BE2C (cell line): ENCODE measurements around the gene ABCD3.

Experiments used
- DNase-seq: peaks from one replicate; pipeline ENCODE4 v3.0.0-alpha.2; 2020
- H3K27me3 ChIP-seq: fragments of 250-450 bp; sonication (Bioruptor Pico); 2 replicates; pipeline ENCODE4 v1.5.1; 2020; ENCODE audit warnings: mild to moderate bottlenecking
- H3K36me3 ChIP-seq: fragments of 250-450 bp; sonication (Bioruptor Pico); 2 replicates; pipeline ENCODE4 v1.5.1; 2020; ENCODE audit warnings: mild to moderate bottlenecking
- H3K4me1 ChIP-seq: fragments of 250-450 bp; sonication (Bioruptor Pico); 2 replicates; pipeline ENCODE4 v1.5.1; 2020
- H3K4me3 ChIP-seq: 2 replicates; pipeline ENCODE4 v1.5.1; 2011; ENCODE audit warnings: low read depth, low read length
- H3K9me3 ChIP-seq: fragments of 250-450 bp; sonication (Bioruptor Pico); 2 replicates; pipeline ENCODE4 v1.5.1; 2020
- CTCF ChIP-seq: IDR thresholded peaks from 2 replicates; pipeline ENCODE4 v1.5.1; 2012; ENCODE audit warnings: mild to moderate bottlenecking, low read depth, low read length

ABCD3 gene

GRCh38 chr1:94553931-94554330 lies 135.7 kb downstream of the ABCD3 start:
- DNase-seq = no peak
- Histone ChIP-seq H3K36me3 (no peaks in the 10 kb centered on the region), H3K4me3 (no peak overlapping the region)

GRCh38 chr1:94554580-94554979 lies 136.4 kb downstream of the ABCD3 start:
- H3K36me3 ChIP-seq = no peaks in the 10 kb centered on the region
- no peak overlapping the region for H3K4me3 ChIP-seq
- H3K9me3 ChIP-seq = no peaks in the 10 kb centered on the region
- DNase-seq = no peak
- no peaks in the 10 kb centered on the region for H3K27me3 ChIP-seq
- no peak for TF ChIP-seq CTCF
- H3K4me1 ChIP-seq = peaks cover 7% of the 10 kb centered on the region

More at GRCh38 chr1:94553931-94554330, 135.7 kb downstream of the ABCD3 start:
- TF ChIP-seq CTCF = no peak
- no peaks in the 10 kb centered on the region for H3K9me3 ChIP-seq
- H3K27me3 ChIP-seq = no peaks in the 10 kb centered on the region
- H3K4me1 ChIP-seq = peaks cover 7% of the 10 kb centered on the region

GRCh38 chr1:94555091-94555490 lies 136.9 kb downstream of the ABCD3 start:
- Histone ChIP-seq H3K4me1 (peaks cover 7% of the 10 kb centered on the region), H3K9me3 (no peaks in the 10 kb centered on the region), H3K4me3 (no peak overlapping the region), H3K36me3 (no peaks in the 10 kb centered on the region), H3K27me3 (no peaks in the 10 kb centered on the region)
- no peak for TF ChIP-seq CTCF
- no peak for DNase-seq

- no peaks in the 10 kb centered on the region for H3K36me3 ChIP-seq
- no peak for TF ChIP-seq CTCF
- no peaks in the 10 kb centered on the region for H3K9me3 ChIP-seq
- H3K4me3 ChIP-seq = no peak overlapping the region
- no peaks in the 10 kb centered on the region for H3K4me1 ChIP-seq
- no peaks in the 10 kb centered on the region for H3K27me3 ChIP-seq
- DNase-seq = no peak
These were observed 141.7 kb downstream of the ABCD3 start for GRCh38 chr1:94559921-94560320.

GRCh38 chr1:94560333-94560732 lies 142.1 kb downstream of the ABCD3 start:
- Histone ChIP-seq H3K27me3 (no peaks in the 10 kb centered on the region), H3K4me1 (no peaks in the 10 kb centered on the region), H3K9me3 (no peaks in the 10 kb centered on the region), H3K4me3 (no peak overlapping the region), H3K36me3 (no peaks in the 10 kb centered on the region)
- DNase-seq = no peak
- TF ChIP-seq CTCF = no peak

- Histone ChIP-seq H3K27me3 (no peaks in the 10 kb centered on the region), H3K36me3 (no peaks in the 10 kb centered on the region), H3K9me3 (no peaks in the 10 kb centered on the region), H3K4me3 (no peak overlapping the region), H3K4me1 (no peaks in the 10 kb centered on the region)
- TF ChIP-seq CTCF = no peak
- DNase-seq = no peak
These were observed 144.5 kb downstream of the ABCD3 start for GRCh38 chr1:94562519-94563260.
